Mammary epithelial cell (primary cell): ENCODE results near the gene TK2.

Experiments
- CTCF ChIP-seq, 2 donors: IDR thresholded peaks in 1 of 2; conservative IDR thresholded peaks in 1 of 2; 2 replicates each; pipeline ENCODE4 v1.5.1; 2011 to 2012; ENCODE audit warnings: inconsistent platforms in 2 of 2, low read length in 2 of 2, mild to moderate bottlenecking in 2 of 2, control low read depth in 1 of 2, low read depth in 1 of 2; ENCODE audit not compliant: insufficient read depth in 1 of 2; ENCODE audit errors: extremely low read depth in 1 of 2
- EZH2 ChIP-seq: IDR thresholded peaks from 2 replicates; pipeline ENCODE4 v1.6.1; 2012; ENCODE audit warnings: low read length, inconsistent platforms, borderline replicate concordance

DNA sequence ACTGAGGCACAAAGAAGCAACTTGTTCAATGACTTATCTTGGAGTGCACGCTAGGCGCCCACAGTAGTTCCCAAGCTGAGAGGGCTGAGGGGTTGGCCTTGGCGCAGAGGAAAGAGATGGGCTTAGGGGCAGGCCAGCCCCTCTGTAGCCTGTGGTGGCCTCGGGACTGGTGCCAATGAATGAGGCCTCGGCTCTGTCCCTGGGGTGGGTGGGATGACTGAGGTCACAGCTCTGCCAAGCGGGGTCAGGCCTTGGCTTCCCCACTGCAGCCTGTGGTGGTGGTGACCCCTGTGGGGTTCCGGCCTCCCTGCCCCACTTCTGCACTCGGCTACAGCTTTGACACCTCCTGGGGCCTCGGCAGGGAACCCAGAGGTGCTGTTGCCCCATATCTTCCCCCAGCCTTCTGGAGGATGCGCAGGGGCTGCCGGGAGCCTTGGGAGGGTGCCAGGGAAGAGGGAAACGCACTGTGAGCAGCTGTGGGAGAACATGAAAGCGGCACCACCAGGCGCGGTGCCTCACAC, 76.8 kb downstream of the TK2 start:
- no peak for TF ChIP-seq CTCF (conservative IDR thresholded peaks at IDR 0.05 in 1 of 2, IDR thresholded peaks at IDR 0.05 in 1 of 2; ENCODE audit: extremely low read depth in 1 of 2, insufficient read depth in 1 of 2, low read depth in 1 of 2, low read length in 2 of 2)
- no peak for TF ChIP-seq EZH2
